Neural cell (in vitro differentiated cells): ENCODE measurements around the gene TSPO2. TPM values are rescaled to one million over a fixed set of nuclear protein-coding genes. Genes with fewer than 3 reads are reported as not detected.

ENCODE experiments used
- H2AFZ ChIP-seq: fragments of 200-600, 300-800 bp; sonication (generic), shearing (Covaris generic); 2 replicates; pipeline ENCODE4 v1.6.0; 2014; ENCODE audit warnings: low read depth, mild to moderate bottlenecking, antibody characterized with exemption, low read length, moderate library complexity
- H3F3A ChIP-seq: fragments of 200-600 bp; shearing (Covaris generic); 2 replicates; pipeline ENCODE4 v1.6.1; 2016; ENCODE audit warnings: mild to moderate bottlenecking, moderate library complexity, mixed read lengths, antibody characterized with exemption, low read length; ENCODE audit not compliant: insufficient read depth, poor library complexity, severe bottlenecking
- H3K27ac ChIP-seq: fragments of 200-600, 300-800 bp; sonication (generic), shearing (Covaris generic); 2 replicates; pipeline ENCODE4 v1.5.1; 2014; ENCODE audit warnings: mild to moderate bottlenecking, low read length, moderate library complexity
- H3K27me3 ChIP-seq: fragments of 300-800, 200-600 bp; sonication (generic), shearing (Covaris generic); 2 replicates; pipeline ENCODE4 v1.6.0; 2014; ENCODE audit warnings: mild to moderate bottlenecking, low read depth, low read length, moderate library complexity; ENCODE audit not compliant: insufficient read depth
- H3K36me3 ChIP-seq: fragments of 300-800, 200-600 bp; sonication (generic), shearing (Covaris generic); 2 replicates; pipeline ENCODE4 v1.5.1; 2014; ENCODE audit warnings: mild to moderate bottlenecking, antibody characterized with exemption, low read length, moderate library complexity; ENCODE audit not compliant: insufficient read depth
- H3K4me2 ChIP-seq: fragments of 300-800, 200-600 bp; sonication (generic), shearing (Covaris generic); 2 replicates; pipeline ENCODE4 v1.6.0; 2014; ENCODE audit warnings: mild to moderate bottlenecking, low read length
- H3K4me3 ChIP-seq: fragments of 300-800, 200-600 bp; sonication (generic), shearing (Covaris generic); 2 replicates; pipeline ENCODE4 v1.5.1; 2014; ENCODE audit warnings: mild to moderate bottlenecking, low read length, moderate library complexity
- H3K79me2 ChIP-seq: fragments of 200-600 bp; shearing (Covaris generic); replicated peaks from 2 replicates; pipeline ENCODE4 v1.6.0; 2014; ENCODE audit warnings: mild to moderate bottlenecking, low read length, moderate library complexity; ENCODE audit not compliant: insufficient read depth
- H3K9ac ChIP-seq: fragments of 300-800, 200-600 bp; sonication (generic), shearing (Covaris generic); 2 replicates; pipeline ENCODE4 v1.6.1; 2016; ENCODE audit warnings: mild to moderate bottlenecking, low read length, mixed read lengths
- H3K9me2 ChIP-seq: fragments of 200-600 bp; shearing (Covaris generic); 2 replicates; pipeline ENCODE4 v1.6.1; 2016; ENCODE audit warnings: mild to moderate bottlenecking, low read length, mixed read lengths; ENCODE audit not compliant: insufficient read depth
- H3K9me3 ChIP-seq: fragments of 200-600, 300-800 bp; sonication (generic), shearing (Covaris generic); 2 replicates; pipeline ENCODE4 v1.6.1; 2016; ENCODE audit warnings: mild to moderate bottlenecking, mixed run types, low read length, moderate library complexity, mixed read lengths
- H4K20me1 ChIP-seq: fragments of 200-600 bp; shearing (Covaris generic); 2 replicates; pipeline ENCODE4 v1.6.1; 2016; ENCODE audit warnings: mild to moderate bottlenecking, mixed run types; ENCODE audit not compliant: insufficient read depth
- EP300 ChIP-seq: fragments of 450-650 bp; conservative IDR thresholded peaks from 2 replicates; pipeline ENCODE4 v1.6.1; 2014; ENCODE audit warnings: antibody characterized with exemption, mild to moderate bottlenecking, moderate library complexity; ENCODE audit not compliant: poor library complexity, severe bottlenecking
- EZH2 ChIP-seq: fragments of 200-600, 300-800 bp; shearing (Covaris generic), sonication (generic); IDR thresholded peaks from 2 replicates; pipeline ENCODE4 v1.6.1; 2014; ENCODE audit warnings: antibody characterized with exemption, low read length, borderline replicate concordance, mild to moderate bottlenecking; ENCODE audit not compliant: insufficient read depth, poor library complexity, severe bottlenecking
- MXI1 ChIP-seq: fragments of 450-650 bp; conservative IDR thresholded peaks from 2 replicates; pipeline ENCODE4 v1.6.1; 2014; ENCODE audit warnings: antibody characterized with exemption, mild to moderate bottlenecking; ENCODE audit not compliant: poor library complexity, severe bottlenecking
- POLR2AphosphoS5 ChIP-seq: IDR thresholded peaks from 2 replicates; pipeline ENCODE4 v1.6.1; 2012
- RAD21 ChIP-seq: fragments of 450-650 bp; conservative IDR thresholded peaks from 2 replicates; pipeline ENCODE4 v1.6.1; 2014; ENCODE audit warnings: antibody characterized with exemption, mild to moderate bottlenecking, moderate library complexity
- TAF1 ChIP-seq: IDR thresholded peaks from 2 replicates; pipeline ENCODE4 v1.6.1; 2012; ENCODE audit warnings: low read depth
- polyA minus RNA-seq: library from RNA; depleted of rRNA, polyadenylated mRNA; stranded (reverse); fragments of >200 nt; gene quantifications from 2 replicates; pipeline ENCODE4 v1.2.3, GENCODE V29; 2014
- polyA plus RNA-seq: library from polyadenylated mRNA; depleted of rRNA; stranded (reverse); fragments of >200 nt; gene quantifications from 2 replicates; pipeline ENCODE4 v1.2.3, GENCODE V29; 2014
- TF ChIP-seq, protein P1 (sequence below): fragments of 450-650 bp; IDR thresholded peaks from 2 replicates; pipeline ENCODE4 v1.5.1; 2014; ENCODE audit warnings: antibody characterized with exemption, mild to moderate bottlenecking, moderate library complexity; ENCODE audit not compliant: poor library complexity, severe bottlenecking
- TF ChIP-seq, protein P2 (sequence below): IDR thresholded peaks from 2 replicates; pipeline ENCODE4 v1.6.1; 2012; ENCODE audit warnings: borderline replicate concordance

TSPO2 gene, protein sequence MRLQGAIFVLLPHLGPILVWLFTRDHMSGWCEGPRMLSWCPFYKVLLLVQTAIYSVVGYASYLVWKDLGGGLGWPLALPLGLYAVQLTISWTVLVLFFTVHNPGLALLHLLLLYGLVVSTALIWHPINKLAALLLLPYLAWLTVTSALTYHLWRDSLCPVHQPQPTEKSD
- polyA plus RNA-seq, result not detected in 2 replicates
- not detected in 2 replicates for polyA minus RNA-seq

DNA sequence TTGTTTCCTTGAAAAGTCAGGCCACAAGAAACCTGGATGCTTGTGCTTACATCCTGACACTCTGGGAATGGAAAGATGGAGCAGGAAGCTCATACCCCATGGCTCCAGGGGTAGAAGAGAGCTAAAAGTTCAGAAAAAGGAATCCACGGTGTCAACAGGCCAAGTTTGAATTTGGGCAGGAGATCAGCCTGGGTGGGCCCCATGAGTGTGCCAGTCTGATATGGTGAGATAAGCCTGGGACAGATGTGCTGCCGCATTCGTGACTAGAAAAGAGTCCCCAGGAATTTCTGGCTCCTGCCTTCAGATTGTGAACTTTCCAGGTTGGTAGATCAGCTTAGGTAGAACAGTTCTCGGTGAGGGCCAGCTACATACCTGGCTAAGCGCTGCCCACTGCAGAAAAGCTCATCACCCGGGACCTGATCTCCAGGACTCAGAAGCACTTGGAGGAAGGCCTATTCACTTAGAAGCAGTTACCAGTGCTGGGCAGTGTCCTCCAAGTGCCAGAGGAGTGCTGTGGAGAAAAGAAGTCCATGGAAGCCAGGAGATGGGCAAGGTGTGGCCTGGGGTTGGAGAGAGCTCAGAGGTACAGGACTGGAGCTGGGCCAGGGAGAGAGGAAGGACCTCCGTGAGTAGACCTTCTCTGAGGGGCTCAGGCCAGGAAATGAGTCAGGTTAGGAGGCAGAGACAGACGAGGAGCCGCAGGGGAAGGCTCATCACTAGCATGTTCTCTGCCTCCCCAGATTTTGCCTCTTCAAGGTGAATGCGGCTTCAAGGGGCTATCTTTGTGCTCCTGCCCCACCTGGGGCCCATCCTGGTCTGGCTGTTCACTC is at the start of gene TSPO2:
Gene TSPO2 (plus strand): TSS at position 242 of the 830 bp plus-strand sequence. CDS start 519 bp downstream, at position 761.
- Histone ChIP-seq H3K27me3 (no peaks in the 10 kb centered on the region), H3K27ac (no peak within 1 kb of the TSS), H3K9ac (no peak within 1 kb of the TSS), H3K4me3 (no peak within 1 kb of the TSS), H2AFZ (no peak within 1 kb of the TSS), H3K79me2 (no peaks in the 10 kb centered on the region), H3F3A (no peaks in the 10 kb centered on the region), H3K4me2 (no peak within 1 kb of the TSS), H3K36me3 (no peaks in the 10 kb centered on the region), H3K9me3 (no peaks in the 10 kb centered on the region), H3K9me2 (no peaks in the 10 kb centered on the region), H4K20me1 (no peaks in the 10 kb centered on the region)
- TF ChIP-seq TAF1, result no peak
- TF ChIP-seq MXI1, result no peak
- TF ChIP-seq POLR2AphosphoS5, result no peak
- no peak for TF ChIP-seq RAD21

DNA sequence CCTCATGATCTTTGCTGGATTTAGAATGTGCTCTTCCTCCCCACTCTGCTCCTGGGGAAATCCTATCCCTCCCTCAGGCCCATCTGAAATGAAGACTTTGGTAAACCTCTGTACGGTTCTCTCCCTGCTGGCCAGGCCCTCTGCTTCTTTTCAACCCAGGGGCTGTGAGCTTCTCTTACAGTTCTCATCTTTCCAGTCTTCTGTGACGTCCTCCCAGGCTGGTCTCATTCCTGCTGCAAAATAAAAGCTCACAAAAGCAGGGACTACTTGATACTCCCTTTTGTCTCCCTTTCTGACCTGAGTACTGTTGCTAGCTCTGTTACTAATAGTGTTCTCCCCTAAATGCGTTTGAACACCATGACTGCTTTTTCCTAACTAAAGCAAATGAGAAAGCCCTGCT is 49.5 kb upstream of the TSPO2 start:
- peaks cover 7% of the 10 kb centered on the region for H3K27me3 ChIP-seq
- H3K4me3 ChIP-seq, result no peak overlapping the region
- no peaks in the 10 kb centered on the region for H3K79me2 ChIP-seq
- no peak overlapping the region for H2AFZ ChIP-seq
- H3K9ac ChIP-seq, result no peak overlapping the region
- H3K9me2 ChIP-seq, result no peaks in the 10 kb centered on the region
- no peaks in the 10 kb centered on the region for H3K9me3 ChIP-seq
- H3F3A ChIP-seq, result no peaks in the 10 kb centered on the region
- H3K4me2 ChIP-seq, result no peak overlapping the region
- TF ChIP-seq MXI1 (no peak), EZH2 (no peak), POLR2AphosphoS5 (no peak)
- TF ChIP-seq, protein P1, sequence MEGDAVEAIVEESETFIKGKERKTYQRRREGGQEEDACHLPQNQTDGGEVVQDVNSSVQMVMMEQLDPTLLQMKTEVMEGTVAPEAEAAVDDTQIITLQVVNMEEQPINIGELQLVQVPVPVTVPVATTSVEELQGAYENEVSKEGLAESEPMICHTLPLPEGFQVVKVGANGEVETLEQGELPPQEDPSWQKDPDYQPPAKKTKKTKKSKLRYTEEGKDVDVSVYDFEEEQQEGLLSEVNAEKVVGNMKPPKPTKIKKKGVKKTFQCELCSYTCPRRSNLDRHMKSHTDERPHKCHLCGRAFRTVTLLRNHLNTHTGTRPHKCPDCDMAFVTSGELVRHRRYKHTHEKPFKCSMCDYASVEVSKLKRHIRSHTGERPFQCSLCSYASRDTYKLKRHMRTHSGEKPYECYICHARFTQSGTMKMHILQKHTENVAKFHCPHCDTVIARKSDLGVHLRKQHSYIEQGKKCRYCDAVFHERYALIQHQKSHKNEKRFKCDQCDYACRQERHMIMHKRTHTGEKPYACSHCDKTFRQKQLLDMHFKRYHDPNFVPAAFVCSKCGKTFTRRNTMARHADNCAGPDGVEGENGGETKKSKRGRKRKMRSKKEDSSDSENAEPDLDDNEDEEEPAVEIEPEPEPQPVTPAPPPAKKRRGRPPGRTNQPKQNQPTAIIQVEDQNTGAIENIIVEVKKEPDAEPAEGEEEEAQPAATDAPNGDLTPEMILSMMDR, result no peak
- H3K27ac ChIP-seq, result no peak overlapping the region
- no peaks in the 10 kb centered on the region for H4K20me1 ChIP-seq
- no peaks in the 10 kb centered on the region for H3K36me3 ChIP-seq

DNA sequence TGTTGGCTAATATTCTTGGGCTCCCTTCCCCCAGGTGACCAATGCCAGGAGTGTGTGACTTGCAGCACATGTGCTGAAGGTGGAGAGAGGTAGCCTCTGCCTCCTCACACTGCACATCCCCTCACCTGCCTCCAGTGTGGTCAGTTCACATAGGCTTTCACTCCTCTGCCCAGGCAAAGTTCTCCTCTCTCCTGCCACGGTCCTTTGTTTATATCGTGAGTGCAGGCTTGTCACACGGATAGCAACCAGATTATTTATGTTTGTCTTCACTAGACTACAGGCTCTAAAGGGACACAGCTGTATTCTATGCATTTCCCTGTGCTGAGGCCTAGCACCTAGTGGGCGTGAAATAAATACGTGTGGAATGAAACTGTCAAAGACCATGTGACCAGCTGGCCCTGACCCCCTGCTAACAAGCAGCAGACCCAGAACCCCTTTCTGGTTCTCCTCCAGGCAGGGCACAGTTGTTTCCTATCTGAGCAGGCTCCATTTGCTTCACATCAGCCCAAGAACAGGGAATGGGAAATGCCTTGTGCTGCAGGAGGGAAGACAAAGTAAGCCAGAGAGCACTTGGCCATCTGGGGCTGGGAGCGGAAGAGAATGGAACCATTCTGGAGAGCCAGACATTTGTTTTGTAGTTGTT is 45.6 kb upstream of the TSPO2 start:
- TF ChIP-seq RAD21 (no peak), EP300 (no peak), TAF1 (no peak)
- TF ChIP-seq, protein P2, sequence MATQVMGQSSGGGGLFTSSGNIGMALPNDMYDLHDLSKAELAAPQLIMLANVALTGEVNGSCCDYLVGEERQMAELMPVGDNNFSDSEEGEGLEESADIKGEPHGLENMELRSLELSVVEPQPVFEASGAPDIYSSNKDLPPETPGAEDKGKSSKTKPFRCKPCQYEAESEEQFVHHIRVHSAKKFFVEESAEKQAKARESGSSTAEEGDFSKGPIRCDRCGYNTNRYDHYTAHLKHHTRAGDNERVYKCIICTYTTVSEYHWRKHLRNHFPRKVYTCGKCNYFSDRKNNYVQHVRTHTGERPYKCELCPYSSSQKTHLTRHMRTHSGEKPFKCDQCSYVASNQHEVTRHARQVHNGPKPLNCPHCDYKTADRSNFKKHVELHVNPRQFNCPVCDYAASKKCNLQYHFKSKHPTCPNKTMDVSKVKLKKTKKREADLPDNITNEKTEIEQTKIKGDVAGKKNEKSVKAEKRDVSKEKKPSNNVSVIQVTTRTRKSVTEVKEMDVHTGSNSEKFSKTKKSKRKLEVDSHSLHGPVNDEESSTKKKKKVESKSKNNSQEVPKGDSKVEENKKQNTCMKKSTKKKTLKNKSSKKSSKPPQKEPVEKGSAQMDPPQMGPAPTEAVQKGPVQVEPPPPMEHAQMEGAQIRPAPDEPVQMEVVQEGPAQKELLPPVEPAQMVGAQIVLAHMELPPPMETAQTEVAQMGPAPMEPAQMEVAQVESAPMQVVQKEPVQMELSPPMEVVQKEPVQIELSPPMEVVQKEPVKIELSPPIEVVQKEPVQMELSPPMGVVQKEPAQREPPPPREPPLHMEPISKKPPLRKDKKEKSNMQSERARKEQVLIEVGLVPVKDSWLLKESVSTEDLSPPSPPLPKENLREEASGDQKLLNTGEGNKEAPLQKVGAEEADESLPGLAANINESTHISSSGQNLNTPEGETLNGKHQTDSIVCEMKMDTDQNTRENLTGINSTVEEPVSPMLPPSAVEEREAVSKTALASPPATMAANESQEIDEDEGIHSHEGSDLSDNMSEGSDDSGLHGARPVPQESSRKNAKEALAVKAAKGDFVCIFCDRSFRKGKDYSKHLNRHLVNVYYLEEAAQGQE, result no peak
- H3K79me2 ChIP-seq, result no peaks in the 10 kb centered on the region
- no peak overlapping the region for H3K4me3 ChIP-seq
- no peak overlapping the region for H3K9ac ChIP-seq
- H3K27me3 ChIP-seq, result peaks cover 34% of the 10 kb centered on the region
- no peaks in the 10 kb centered on the region for H3K36me3 ChIP-seq
- H3K9me3 ChIP-seq, result no peaks in the 10 kb centered on the region
- no peak overlapping the region for H3K27ac ChIP-seq
- no peaks in the 10 kb centered on the region for H3K9me2 ChIP-seq
- no peaks in the 10 kb centered on the region for H4K20me1 ChIP-seq
- no peak overlapping the region for H3K4me2 ChIP-seq
- H3F3A ChIP-seq, result no peaks in the 10 kb centered on the region
- H2AFZ ChIP-seq, result no peak overlapping the region
